OCI-LY3 (cell line): ENCODE data around the gene SLC44A1.

Source experiments
- EZH2phosphoT487 ChIP-seq: fragments of 200-600 bp; shearing (Covaris generic); IDR thresholded peaks from 2 replicates; pipeline ENCODE4 v1.6.1; 2018; ENCODE audit warnings: antibody characterized with exemption, mixed run types, low read depth
- TF ChIP-seq, protein P1 (sequence below): fragments of 200-600, 300-600 bp; sonication (generic); IDR thresholded peaks from 2 replicates; pipeline ENCODE4 v1.5.1; 2014; ENCODE audit warnings: antibody characterized with exemption, low read length, low read depth

DNA sequence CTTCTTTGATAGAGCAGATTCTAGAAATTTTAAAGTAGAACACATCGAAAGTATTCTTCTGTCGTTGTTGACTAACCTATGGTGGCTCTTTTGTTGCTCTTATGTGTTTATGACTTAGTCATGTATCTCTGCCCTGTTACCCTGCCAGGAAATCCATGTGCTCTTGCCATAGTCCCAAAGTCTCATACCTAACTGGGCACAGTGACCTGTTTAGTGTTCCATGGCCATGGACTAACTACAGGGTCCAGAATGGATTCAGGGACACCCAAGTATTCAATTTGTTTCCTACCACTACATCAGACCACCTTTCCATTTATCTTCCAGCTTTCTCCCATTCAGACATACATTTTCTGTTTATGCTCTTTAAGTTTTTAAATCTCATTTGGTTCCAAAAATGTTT, 18.0 kb downstream of the SLC44A1 start:
- TF ChIP-seq, protein P1, sequence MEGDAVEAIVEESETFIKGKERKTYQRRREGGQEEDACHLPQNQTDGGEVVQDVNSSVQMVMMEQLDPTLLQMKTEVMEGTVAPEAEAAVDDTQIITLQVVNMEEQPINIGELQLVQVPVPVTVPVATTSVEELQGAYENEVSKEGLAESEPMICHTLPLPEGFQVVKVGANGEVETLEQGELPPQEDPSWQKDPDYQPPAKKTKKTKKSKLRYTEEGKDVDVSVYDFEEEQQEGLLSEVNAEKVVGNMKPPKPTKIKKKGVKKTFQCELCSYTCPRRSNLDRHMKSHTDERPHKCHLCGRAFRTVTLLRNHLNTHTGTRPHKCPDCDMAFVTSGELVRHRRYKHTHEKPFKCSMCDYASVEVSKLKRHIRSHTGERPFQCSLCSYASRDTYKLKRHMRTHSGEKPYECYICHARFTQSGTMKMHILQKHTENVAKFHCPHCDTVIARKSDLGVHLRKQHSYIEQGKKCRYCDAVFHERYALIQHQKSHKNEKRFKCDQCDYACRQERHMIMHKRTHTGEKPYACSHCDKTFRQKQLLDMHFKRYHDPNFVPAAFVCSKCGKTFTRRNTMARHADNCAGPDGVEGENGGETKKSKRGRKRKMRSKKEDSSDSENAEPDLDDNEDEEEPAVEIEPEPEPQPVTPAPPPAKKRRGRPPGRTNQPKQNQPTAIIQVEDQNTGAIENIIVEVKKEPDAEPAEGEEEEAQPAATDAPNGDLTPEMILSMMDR, result no peak
- no peak for TF ChIP-seq EZH2phosphoT487
